ENCODE results near the gene RMND5A.
"Not testable (repeated sequence)": the region's sequence is repeated elsewhere in the genome, so short reads cannot be mapped to it uniquely, and the experiment has no call there.

RMND5A gene

DNA sequence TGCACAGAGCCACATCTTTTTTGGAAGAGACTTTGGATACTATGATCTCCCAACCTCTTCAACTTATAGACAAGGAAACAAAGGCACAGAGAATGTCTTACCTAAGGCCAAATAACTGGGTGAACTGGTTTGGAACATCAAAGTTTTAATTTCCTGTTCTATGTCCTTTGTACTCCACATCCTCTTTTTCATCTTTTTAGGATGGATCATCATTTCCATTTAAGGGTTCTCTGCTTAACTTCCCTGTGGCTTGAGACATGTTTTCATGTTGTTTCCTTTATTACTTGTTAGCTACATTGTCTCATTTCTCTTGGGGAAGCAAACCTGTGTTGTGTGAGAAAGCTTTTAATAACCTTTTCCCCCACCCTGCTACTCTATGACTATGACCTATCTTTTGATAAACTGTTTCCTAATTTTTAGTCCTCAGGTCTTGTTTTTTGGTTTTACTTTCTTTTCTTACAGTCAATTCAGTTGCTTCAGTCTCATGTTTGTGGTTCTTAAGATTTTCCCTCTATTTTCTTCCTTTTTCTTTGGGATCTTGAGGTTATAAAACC lies 22.5 kb upstream of the RMND5A start:
- FAIRE-seq (no peak), DNase-seq (ENCODE audit: insufficient read length, low spot score) (no peak)
- TF ChIP-seq, protein P1, sequence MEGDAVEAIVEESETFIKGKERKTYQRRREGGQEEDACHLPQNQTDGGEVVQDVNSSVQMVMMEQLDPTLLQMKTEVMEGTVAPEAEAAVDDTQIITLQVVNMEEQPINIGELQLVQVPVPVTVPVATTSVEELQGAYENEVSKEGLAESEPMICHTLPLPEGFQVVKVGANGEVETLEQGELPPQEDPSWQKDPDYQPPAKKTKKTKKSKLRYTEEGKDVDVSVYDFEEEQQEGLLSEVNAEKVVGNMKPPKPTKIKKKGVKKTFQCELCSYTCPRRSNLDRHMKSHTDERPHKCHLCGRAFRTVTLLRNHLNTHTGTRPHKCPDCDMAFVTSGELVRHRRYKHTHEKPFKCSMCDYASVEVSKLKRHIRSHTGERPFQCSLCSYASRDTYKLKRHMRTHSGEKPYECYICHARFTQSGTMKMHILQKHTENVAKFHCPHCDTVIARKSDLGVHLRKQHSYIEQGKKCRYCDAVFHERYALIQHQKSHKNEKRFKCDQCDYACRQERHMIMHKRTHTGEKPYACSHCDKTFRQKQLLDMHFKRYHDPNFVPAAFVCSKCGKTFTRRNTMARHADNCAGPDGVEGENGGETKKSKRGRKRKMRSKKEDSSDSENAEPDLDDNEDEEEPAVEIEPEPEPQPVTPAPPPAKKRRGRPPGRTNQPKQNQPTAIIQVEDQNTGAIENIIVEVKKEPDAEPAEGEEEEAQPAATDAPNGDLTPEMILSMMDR (IDR thresholded peaks at IDR 0.05; ENCODE audit: insufficient read depth, missing control alignments): no peak

DNA sequence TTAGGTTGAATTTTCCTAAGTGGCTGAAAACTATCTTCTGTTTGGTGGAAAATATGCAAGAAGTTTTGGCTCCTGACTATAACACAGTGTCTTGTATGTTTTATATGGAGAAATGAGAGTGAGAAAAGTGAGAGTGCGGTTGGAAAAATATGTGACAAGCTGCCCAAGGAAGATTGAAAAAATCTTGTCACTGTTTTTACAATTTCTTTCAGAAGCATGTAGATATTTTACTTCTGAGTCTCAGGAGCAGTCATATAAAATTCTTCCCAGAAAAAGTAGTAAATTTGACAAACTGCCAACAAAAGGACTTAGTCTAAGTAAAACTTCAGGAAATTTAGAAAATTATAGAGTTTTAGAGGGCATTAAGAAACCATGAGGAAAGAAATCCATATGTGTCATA lies 19.4 kb upstream of the RMND5A start:
- no peak for DNase-seq (ENCODE audit: insufficient read length, low spot score)
- TF ChIP-seq, protein P1 (IDR thresholded peaks at IDR 0.05; ENCODE audit: insufficient read depth, missing control alignments): no peak
- no peak for FAIRE-seq

DNA sequence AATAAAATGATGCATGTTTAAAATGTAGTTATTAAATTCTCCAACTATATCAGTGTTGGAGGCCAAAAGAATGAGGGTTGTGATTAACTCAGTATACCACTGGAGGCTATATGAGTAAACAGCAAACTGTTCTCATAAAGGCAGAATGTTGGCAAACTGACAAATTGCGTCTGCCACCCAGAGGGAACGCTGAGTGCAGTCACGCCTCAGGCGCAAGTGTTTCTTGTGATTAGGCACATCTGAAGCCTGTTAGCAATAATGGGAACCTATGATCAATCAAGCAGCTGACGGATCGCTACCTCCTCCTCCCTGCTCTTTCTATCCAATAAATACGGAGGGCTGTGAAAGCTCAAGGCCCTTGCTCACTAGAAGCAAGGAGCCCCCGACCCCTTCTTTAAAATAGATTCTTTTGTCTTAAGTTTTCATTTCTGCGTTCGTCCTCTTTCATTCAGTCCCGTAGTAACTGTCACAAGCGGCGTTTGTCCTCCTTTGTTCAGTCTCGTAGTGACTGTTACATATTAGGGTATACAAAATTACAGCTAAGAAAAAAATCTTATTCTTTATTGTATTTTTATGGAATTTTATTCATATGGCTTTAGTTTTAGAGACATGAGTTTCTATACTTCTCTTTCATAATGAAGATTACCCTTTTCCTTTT lies 16.3 kb upstream of the RMND5A start:
- no peak for DNase-seq (ENCODE audit: insufficient read length, low spot score)
- no peak for FAIRE-seq
- TF ChIP-seq, protein P1 (IDR thresholded peaks at IDR 0.05; ENCODE audit: insufficient read depth, missing control alignments): no peak

DNA sequence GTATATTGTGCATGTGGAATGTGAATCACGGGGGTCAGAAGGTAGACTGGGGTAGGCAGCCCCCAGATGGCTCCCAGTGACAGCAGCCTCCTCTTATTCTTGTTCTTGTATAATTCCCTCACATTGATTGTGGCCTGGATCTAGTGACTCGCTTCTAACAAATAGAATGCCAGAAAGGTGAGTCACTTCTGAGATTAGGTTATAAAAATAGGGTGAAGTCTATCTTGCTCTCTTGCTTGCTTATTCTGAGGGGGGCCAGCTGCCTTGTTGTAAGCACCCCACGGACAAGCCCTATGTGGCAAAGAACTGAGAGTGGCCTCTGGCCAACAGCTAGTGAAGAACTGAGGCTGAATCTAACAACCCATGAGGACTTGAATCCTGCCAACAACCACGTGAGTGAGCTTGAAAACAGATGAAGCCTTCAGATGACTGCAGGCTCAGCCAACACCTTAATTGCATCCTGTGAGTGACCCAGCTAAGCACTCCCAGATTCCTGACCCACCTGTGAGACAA lies 15.6 kb upstream of the RMND5A start:
- FAIRE-seq (no peak), DNase-seq (ENCODE audit: insufficient read length, low spot score) (no peak)
- TF ChIP-seq, protein P1 (IDR thresholded peaks at IDR 0.05; ENCODE audit: insufficient read depth, missing control alignments): no peak

DNA sequence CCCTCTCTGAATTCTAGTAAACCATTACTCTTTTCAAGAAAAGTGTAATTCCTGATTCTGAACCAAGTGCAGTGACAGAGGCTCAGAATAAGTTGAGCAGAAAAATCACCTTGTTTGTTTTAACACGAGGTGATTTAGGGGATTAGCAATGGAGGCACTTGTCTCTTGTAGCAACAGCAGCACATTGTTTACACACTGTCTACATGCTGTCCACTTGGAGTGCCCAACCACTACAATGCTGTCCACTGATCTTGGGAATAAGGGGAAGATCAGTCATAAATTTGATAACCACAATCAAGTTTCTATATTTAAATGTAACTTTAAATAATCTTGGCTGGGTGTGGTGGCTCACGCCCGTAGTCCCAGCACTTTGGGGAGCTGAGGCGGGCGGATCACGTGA lies 13.9 kb upstream of the RMND5A start:
- TF ChIP-seq, protein P1 (IDR thresholded peaks at IDR 0.05; ENCODE audit: insufficient read depth, missing control alignments): no peak
- DNase-seq (ENCODE audit: insufficient read length, low spot score): no peak
- no peak for FAIRE-seq

DNA sequence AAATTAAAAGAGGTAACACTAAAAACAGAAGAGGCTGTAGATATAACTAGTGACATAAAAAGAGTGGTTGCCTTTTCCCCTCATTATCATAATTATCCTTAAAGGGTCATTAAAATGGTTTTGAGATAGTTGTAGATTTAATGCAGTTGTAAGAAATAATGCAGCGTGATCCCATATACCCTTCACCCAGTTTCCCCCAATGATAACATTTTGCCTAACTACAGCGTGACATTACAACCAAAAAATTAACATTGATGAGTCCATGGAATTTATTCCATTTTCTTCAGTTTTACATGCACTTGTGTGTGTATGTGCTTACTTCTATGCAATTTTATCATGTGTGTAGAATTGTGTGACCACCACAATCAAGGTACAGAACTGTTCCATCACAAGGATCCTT lies 13.2 kb upstream of the RMND5A start:
- no peak for DNase-seq (ENCODE audit: insufficient read length, low spot score)
- TF ChIP-seq, protein P1 (IDR thresholded peaks at IDR 0.05; ENCODE audit: insufficient read depth, missing control alignments): no peak
- no peak for FAIRE-seq

DNA sequence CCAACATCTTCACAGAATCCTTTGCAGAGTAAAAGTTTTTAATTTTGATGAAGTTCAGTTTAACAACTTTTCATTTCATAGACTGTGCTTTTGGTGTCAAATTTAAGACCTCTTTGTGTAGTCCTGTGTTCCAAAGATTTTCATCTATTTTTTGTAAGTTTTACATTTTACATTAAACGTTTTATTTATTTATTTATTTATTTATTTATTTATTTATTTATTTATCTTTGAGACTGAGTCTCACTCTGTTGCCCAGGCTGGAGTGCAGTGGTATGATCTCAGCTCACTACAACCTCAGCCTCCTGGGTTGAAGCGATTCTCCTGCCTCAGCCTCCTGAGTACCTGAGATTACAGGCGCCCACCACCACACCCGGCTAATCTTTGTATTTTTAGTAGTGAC lies 12.0 kb upstream of the RMND5A start:
- FAIRE-seq; DNase-seq (ENCODE audit: insufficient read length, low spot score): not testable (repeated sequence)

DNA sequence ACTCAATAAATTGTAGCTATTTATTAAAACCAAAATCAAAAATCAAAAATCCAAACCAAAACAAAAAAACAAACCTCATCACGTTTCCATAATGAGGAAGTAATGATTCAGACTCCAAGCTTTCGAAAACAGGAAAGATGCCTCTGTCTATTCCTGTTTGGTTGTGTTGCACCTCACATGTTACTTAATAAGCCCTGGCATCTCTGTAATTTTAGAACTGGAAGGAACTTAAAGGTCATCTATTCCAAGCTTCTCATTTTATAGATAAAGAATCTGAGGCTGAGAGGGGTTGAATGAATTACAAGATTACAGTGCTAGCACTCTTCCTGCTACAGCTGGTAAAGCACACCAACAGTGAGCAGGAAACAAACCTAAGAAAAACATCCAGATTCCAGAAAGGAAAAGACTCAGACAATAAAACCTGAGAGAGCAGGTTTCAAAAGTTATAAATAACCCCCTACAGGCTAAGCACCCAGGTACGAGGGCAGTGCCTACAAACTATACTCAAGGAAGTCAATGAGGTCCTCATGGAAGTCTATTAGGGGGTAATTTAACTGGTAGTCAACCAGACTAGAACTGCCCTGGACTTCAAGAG lies 5.4 kb upstream of the RMND5A start:
- not testable (repeated sequence) for FAIRE-seq; DNase-seq (ENCODE audit: insufficient read length, low spot score)

DNA sequence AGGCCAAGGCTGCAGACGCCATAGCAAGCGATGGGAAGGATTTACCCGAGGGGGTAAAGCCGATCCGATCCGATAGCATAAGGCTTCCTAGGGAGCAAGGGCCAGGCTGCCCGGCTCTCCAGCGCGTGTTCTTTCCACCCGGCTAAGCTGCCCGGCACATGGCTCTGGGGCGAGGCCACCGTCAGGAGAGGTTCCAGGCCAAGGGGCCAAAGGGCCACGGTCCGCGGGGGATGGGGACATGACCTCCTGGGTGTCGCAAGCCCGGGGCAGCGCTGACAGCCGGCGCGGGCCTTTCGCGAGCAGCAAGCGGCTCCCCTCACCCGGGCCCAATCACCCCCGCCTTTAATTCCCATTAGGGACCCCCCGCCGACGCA lies 841 bp upstream of the RMND5A start:
- DNase-seq (ENCODE audit: insufficient read length, low spot score); FAIRE-seq: not testable (repeated sequence)

DNA sequence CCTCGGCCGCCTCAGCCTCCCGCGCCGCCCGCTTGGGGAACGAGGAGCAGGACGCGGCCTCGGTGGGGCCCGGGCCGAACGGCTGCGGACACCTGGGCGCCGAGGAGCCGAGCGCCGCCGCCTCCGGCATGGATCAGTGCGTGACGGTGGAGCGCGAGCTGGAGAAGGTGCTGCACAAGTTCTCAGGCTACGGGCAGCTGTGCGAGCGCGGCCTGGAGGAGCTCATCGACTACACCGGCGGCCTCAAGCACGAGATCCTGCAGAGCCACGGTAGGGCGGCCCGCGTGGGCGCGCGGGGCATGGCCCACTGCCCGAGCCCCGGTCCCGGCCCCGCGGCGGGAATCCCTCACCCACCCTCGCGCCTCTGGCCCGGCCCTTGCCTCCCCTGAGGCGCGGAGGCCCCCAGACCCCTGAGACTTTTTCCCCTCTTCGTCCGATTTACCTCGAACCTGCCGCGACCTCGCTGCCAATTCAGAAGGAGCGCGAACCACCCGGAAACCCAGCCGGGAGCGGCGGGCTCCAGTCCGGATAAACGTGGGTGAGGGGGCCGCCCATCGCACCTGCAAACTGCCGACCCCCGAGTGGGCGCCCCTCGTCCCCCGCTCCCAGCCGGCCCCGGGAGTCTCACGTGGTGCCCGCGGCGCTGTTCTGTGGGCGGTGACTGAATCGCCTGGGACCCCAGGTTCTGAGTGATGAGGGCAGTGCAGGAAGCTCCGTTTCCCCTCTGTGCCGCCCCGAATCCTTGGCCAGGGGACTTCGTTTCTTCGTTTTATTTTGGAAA lies 639 bp downstream of the RMND5A start:
- DNase-seq (ENCODE audit: insufficient read length, low spot score); FAIRE-seq: not testable (repeated sequence)

DNA sequence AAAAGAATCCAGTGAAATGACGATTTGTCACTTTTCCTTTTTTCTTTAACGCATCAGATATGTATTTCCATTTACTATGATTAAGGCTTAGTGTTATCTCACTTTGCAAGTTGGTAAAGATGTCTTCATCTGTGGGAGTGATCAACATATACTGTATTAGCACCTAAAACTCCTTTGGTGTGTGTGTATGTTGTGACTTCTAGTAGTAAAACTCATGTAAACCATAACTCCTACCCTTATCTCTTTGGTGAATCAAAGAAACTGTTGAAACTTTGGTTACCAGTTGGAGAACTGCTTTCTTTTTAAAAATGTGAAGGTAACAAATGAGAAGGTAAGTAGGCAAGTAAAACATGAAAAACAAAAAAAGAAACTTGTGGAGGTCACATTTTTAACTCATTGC lies 5.6 kb downstream of the RMND5A start:
- FAIRE-seq; DNase-seq (ENCODE audit: insufficient read length, low spot score): not testable (repeated sequence)

All from D721Med (cell line).